Progenitor cell of endocrine pancreas (in vitro differentiated cells): Measurements from ENCODE around the gene VWA5B2. TPM values are rescaled to one million over a fixed set of nuclear protein-coding genes. Genes with fewer than 3 reads are reported as not detected.

ENCODE experiments used
- DNase-seq: peaks from one replicate; pipeline ENCODE4 v3.0.0; 2021; ENCODE audit warnings: low spot score; ENCODE audit not compliant: unreplicated experiment
- H3K27ac Mint-ChIP-seq: 2 replicates; pipeline ENCODE4 v1.8.0; 2021; ENCODE audit warnings: mild to moderate bottlenecking, moderate library complexity, mixed read lengths
- H3K27me3 Mint-ChIP-seq: 2 replicates; pipeline ENCODE4 v1.8.0; 2021; ENCODE audit warnings: mixed read lengths
- H3K36me3 Mint-ChIP-seq: 2 replicates; pipeline ENCODE4 v1.8.0; 2022; ENCODE audit warnings: mixed read lengths; ENCODE audit not compliant: insufficient read depth
- H3K4me1 Mint-ChIP-seq: 2 replicates; pipeline ENCODE4 v1.8.0; 2021; ENCODE audit warnings: low read depth, mixed read lengths
- H3K4me3 Mint-ChIP-seq: 2 replicates; pipeline ENCODE4 v1.8.0; 2021; ENCODE audit warnings: low read depth, mild to moderate bottlenecking, moderate library complexity, mixed read lengths
- H3K9me3 Mint-ChIP-seq: 2 replicates; pipeline ENCODE4 v1.8.0; 2021; ENCODE audit warnings: low read depth, mixed read lengths
- total RNA-seq: library from RNA; stranded (reverse); gene quantifications from 2 replicates; pipeline ENCODE4 v1.2.1, GENCODE V29; 2021
- TF ChIP-seq, protein P1 (sequence below): fragments of 200-600 bp; sonication (generic); IDR thresholded peaks from one replicate; pipeline ENCODE4 v1.5.0; 2021; ENCODE audit warnings: antibody characterized with exemption, mild to moderate bottlenecking; ENCODE audit not compliant: unreplicated experiment

The VWA5B2 gene
- total RNA-seq, 1 donor from 2014 or later, result 71.5 TPM

DNA sequence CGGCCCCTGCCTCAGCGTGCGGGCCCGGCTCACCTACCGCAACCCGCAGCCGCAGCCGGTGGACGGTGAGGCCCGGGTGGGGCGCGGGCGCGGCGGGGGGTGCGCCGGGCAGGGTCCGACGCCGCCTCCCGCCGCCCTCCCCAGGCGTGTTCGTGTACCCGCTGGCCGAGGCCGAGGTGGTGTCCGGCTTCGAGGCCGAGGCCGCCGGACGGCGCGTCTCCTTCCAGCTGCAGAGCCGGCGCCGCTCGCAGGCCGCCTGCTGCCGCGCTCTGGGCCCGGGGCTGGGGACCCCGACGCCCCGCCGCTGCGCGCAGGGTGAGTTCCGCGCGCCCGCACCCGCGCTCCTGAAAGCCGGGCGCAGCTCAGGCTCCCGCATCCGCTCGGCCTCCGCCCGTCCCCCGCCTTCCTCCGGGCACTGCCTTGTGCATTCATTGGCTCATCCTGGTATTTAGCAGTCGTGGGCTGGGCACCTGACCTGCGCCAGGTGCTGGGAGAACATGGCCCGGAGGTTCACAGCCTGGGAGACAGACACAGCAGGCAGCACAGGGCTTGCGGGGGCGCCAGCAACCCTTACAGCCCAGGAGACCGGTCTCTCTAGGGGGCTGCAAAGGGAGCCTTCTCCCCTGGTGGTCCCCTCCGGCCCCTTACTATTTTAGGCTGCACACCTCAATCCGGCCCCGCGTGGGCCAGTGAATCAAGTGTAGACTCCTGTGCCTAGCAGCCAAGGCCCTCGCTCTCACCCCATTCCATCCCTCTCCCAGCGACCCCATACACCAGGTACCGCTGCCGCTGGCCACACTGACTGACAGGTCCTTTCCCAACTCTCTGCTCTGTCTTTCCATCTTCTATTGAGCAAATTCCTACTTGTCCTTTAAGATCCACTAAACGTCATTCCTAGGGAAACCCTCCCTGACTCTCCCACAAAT, 1.5 kb downstream of the VWA5B2 start:
- Mint-ChIP-seq H3K27ac (peak overlapping the region; percentile 14), H3K4me1 (peaks cover 8% of the 10 kb centered on the region), H3K4me3 (peak overlapping the region; percentile 73), H3K36me3 (peaks cover 3% of the 10 kb centered on the region), H3K27me3 (peaks cover 53% of the 10 kb centered on the region), H3K9me3 (no peaks in the 10 kb centered on the region)
- TF ChIP-seq, protein P1, sequence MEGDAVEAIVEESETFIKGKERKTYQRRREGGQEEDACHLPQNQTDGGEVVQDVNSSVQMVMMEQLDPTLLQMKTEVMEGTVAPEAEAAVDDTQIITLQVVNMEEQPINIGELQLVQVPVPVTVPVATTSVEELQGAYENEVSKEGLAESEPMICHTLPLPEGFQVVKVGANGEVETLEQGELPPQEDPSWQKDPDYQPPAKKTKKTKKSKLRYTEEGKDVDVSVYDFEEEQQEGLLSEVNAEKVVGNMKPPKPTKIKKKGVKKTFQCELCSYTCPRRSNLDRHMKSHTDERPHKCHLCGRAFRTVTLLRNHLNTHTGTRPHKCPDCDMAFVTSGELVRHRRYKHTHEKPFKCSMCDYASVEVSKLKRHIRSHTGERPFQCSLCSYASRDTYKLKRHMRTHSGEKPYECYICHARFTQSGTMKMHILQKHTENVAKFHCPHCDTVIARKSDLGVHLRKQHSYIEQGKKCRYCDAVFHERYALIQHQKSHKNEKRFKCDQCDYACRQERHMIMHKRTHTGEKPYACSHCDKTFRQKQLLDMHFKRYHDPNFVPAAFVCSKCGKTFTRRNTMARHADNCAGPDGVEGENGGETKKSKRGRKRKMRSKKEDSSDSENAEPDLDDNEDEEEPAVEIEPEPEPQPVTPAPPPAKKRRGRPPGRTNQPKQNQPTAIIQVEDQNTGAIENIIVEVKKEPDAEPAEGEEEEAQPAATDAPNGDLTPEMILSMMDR, result no peak
- DNase-seq, result no peak

DNA sequence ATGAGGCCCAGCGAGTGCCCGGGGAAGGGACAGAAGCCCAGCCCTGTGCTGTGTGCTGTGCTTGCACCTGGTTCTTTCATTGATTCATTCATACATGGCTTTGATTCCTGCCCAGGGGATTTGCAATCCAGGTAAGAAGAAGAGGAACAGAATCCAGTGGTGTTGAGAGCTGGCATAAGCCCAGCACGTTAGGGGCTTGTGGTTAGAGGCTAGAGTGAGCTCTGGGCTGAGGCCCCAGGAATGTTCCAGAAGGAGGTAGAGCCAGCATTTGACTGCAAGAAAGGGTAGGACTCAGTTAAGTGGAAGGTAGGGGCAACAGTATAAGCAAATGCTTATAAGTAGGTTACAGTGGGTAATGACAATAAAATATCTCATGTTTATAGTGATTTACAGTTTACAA, 2.3 kb downstream of the VWA5B2 start:
- no peaks in the 10 kb centered on the region for H3K9me3 Mint-ChIP-seq
- DNase-seq, result no peak
- peaks cover 46% of the 10 kb centered on the region for H3K27me3 Mint-ChIP-seq
- TF ChIP-seq, protein P1, result no peak
- H3K4me1 Mint-ChIP-seq, result peaks cover 8% of the 10 kb centered on the region
- peaks cover 3% of the 10 kb centered on the region for H3K36me3 Mint-ChIP-seq
- peak overlapping the region; percentile 73 for H3K4me3 Mint-ChIP-seq
- peak overlapping the region; percentile 14 for H3K27ac Mint-ChIP-seq

DNA sequence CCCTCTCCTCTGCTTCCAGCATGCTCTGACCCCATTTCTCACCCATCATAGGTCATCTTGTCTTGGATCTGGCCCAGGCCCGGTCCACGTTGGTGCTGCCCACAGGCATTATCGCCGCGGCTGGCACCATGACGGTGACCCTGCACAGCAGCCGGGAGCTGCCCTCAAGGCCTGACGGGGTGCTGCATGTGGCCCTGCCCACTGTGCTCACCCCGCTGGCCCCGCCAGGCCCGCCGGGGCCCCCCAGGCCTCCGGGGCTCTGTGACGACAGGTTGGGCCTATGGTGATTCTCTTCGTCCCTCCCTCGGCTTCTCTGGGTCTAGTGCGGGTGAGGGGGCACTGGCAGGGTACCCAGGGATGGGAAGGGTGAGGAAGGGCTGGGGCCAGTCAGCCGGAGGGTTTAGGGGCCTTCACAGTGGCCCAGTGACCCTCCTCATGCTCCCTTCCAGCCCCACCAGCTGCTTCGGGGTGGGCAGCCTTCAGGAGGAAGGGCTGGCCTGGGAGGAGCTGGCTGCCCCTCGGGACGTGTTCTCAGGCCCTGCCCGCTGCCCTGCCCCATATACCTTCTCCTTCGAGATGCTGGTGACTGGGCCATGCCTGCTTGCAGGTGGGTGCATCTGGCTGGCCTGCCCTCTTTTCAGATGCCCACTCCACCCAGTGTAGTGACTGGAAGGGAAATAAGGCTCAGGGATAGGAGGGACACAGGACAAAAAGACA, 3.9 kb downstream of the VWA5B2 start:
- Mint-ChIP-seq H3K36me3 (peaks cover 3% of the 10 kb centered on the region), H3K4me1 (peaks cover 8% of the 10 kb centered on the region), H3K27ac (no peak overlapping the region), H3K27me3 (peaks cover 38% of the 10 kb centered on the region), H3K4me3 (no peak overlapping the region), H3K9me3 (no peaks in the 10 kb centered on the region)
- TF ChIP-seq, protein P1, result no peak
- no peak for DNase-seq

DNA sequence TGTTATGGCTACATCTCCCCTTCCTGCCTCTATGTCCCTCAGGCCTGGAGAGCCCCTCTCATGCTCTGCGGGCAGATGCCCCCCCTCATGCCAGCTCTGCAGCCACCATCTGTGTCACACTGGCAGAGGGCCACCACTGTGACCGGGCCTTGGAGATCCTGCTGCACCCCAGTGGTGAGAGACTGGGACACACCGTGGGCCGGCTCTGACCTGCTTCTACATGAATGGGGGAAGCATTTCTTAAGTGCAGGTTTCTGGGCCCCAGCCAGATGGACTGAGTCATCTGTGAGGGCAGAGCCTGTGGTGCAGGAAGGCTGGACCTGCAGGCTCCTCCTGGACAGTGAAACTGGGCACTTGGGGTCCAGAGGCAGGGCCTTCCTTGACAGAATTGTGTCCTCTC, 4.8 kb downstream of the VWA5B2 start:
- Mint-ChIP-seq H3K27me3 (peaks cover 30% of the 10 kb centered on the region), H3K4me1 (peaks cover 8% of the 10 kb centered on the region), H3K9me3 (no peaks in the 10 kb centered on the region), H3K36me3 (peaks cover 3% of the 10 kb centered on the region), H3K4me3 (no peak overlapping the region), H3K27ac (no peak overlapping the region)
- TF ChIP-seq, protein P1, result no peak
- no peak for DNase-seq

DNA sequence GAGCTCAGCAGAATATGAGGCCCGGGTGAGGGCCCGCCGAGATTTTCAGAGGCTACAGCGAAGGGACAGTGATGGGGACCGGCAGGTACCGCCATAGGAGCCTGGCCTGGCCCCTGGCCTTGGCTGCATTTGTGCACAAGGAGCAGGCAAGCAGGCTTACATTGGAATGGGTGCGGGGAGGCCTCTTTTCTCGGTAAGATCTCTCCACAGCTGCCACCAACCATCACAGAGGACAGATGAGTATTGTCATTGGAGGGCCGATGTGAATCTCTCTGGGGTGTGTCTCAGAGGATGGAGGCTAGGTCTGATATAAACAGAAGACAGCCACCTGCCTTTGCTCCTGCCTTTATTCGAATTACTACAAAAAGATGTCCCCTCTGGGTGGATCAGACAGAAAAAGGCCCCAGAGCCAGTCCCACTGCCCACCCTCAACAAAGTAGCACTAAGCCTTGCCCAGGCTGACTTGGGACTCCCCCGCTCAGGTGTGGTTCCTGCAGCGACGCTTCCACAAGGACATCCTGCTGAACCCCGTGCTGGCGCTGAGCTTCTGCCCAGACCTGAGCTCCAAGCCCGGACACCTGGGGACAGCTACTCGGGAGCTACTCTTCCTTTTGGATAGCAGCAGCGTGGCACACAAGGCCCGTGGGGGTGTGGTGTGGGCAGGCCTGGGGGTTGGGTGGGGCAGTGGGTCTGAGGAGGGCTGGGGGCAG, 5.4 kb downstream of the VWA5B2 start:
- H3K27ac Mint-ChIP-seq, result no peak overlapping the region
- no peak for DNase-seq
- TF ChIP-seq, protein P1, result no peak
- peaks cover 30% of the 10 kb centered on the region for H3K27me3 Mint-ChIP-seq
- H3K9me3 Mint-ChIP-seq, result no peaks in the 10 kb centered on the region
- H3K4me1 Mint-ChIP-seq, result peaks cover 8% of the 10 kb centered on the region
- no peak overlapping the region for H3K4me3 Mint-ChIP-seq
- peaks cover 3% of the 10 kb centered on the region for H3K36me3 Mint-ChIP-seq
